OCI-LY7 (cell line): Measurements from ENCODE around the gene SSRP1.

Experiments used
- CTCF ChIP-seq: fragments of 200-600 bp; sonication (generic); conservative IDR thresholded peaks from 2 replicates; pipeline ENCODE4 v1.5.1; 2014; ENCODE audit warnings: mild to moderate bottlenecking, antibody characterized with exemption, low read length, moderate library complexity, mixed read lengths
- EZH2phosphoT487 ChIP-seq: fragments of 200-600 bp; sonication (generic); IDR thresholded peaks from 2 replicates; pipeline ENCODE4 v1.6.1; 2018; ENCODE audit warnings: low read depth, borderline replicate concordance, mild to moderate bottlenecking, mixed run types, antibody characterized with exemption, low read length, moderate library complexity, mixed read lengths

GRCh38 chr11:57357310-57357709 is 21.6 kb upstream of the SSRP1 start:
- TF ChIP-seq CTCF (no peak), EZH2phosphoT487 (no peak)
